Upper lobe of left lung (tissue), 6 donors: Measurements from ENCODE around the gene POLE3. TPM values are rescaled to one million over a fixed set of nuclear protein-coding genes. Genes with fewer than 3 reads are reported as not detected.
"Not testable (repeated sequence)": the region's sequence is repeated elsewhere in the genome, so short reads cannot be mapped to it uniquely, and the experiment has no call there.

Experiments used
- ATAC-seq, 2 donors: fragments of 200-7000 bp; cut with Tn5 transposase; one replicate each; pipeline ENCODE4 v1.9.1; 2022; ENCODE audit warnings: mild to moderate bottlenecking in 2 of 2, moderate library complexity in 2 of 2; ENCODE audit not compliant: low FRiP score in 2 of 2
- DNase-seq, 2 donors: peaks; one replicate each; pipeline ENCODE4 v3.0.0-alpha.2; 2019 to 2020
- H3K27ac ChIP-seq, 4 donors: fragments of 200-600 bp; sonication (generic); one replicate each; pipeline ENCODE4 v1.5.1; 2016 to 2019
- H3K27me3 ChIP-seq, 4 donors: fragments of 200-600 bp; sonication (generic); one replicate each; pipeline ENCODE4 v1.5.1; 2017 to 2019
- H3K36me3 ChIP-seq, 4 donors: fragments of 200-600 bp; sonication (generic); one replicate each; pipeline ENCODE4 v1.5.1; 2016 to 2019
- H3K4me1 ChIP-seq, 4 donors: fragments of 200-600 bp; sonication (generic); one replicate each; pipeline ENCODE4 v1.5.1; 2018 to 2019
- H3K4me3 ChIP-seq, 4 donors: fragments of 200-600 bp; sonication (generic); one replicate each; pipeline ENCODE4 v1.5.1; 2017 to 2019; ENCODE audit warnings: mild to moderate bottlenecking in 2 of 4, moderate library complexity in 1 of 4
- H3K9me3 ChIP-seq, 4 donors: fragments of 200-600 bp; sonication (generic); one replicate each; pipeline ENCODE4 v1.5.1; 2018 to 2019
- EP300 ChIP-seq, 4 donors: sonication (generic); formaldehyde crosslinking; IDR thresholded peaks; one replicate each; pipeline ENCODE4 v1.5.1; 2017; ENCODE audit warnings: antibody characterized with exemption in 4 of 4, control low read depth in 2 of 4
- POLR2A ChIP-seq, 4 donors: fragments of 450-650 bp; IDR thresholded peaks; one replicate each; pipeline ENCODE4 v1.5.1; 2016 to 2017; ENCODE audit warnings: antibody characterized with exemption in 4 of 4, mild to moderate bottlenecking in 2 of 4
- POLR2AphosphoS5 ChIP-seq, 2 donors: sonication (generic); formaldehyde crosslinking; IDR thresholded peaks; one replicate each; pipeline ENCODE4 v1.5.1; 2017; ENCODE audit warnings: antibody characterized with exemption in 2 of 2
- WGBS, 2 donors: methylation state at CpG; one replicate each; pipeline ENCODE4 v1.1.5; 2017 to 2018; 5-methylcytosine and 5-hydroxymethylcytosine counted together
- total RNA-seq, 6 donors: library from RNA; depleted of rRNA in 4 of 6; stranded (reverse); fragments of >200 nt in 4 of 6; gene quantifications; one replicate each; pipeline versions ENCODE4 v1.1.0 to v1.2.1, GENCODE V29; 2016 to 2021
- TF ChIP-seq, protein P1 (sequence below), 6 experiments: fragments of 450-650 bp in 4 of 6; fragments of 200-600 bp in 2 of 6; sonication (generic) in 2 of 6; IDR thresholded peaks; one replicate each; pipeline ENCODE4 v1.5.1; 2016 to 2019; ENCODE audit warnings: antibody characterized with exemption in 6 of 6
- donor health status: DM: no; HTN: no; CAD: no; lungs with moderate emphysema.
- donor health status: DM: no; HTN: yes; CAD: no; lungs with severe emphysema.

Gene POLE3
- total RNA-seq, 6 donors from 2014 or later: 6.4 to 37.1 (median 28.4) TPM

DNA sequence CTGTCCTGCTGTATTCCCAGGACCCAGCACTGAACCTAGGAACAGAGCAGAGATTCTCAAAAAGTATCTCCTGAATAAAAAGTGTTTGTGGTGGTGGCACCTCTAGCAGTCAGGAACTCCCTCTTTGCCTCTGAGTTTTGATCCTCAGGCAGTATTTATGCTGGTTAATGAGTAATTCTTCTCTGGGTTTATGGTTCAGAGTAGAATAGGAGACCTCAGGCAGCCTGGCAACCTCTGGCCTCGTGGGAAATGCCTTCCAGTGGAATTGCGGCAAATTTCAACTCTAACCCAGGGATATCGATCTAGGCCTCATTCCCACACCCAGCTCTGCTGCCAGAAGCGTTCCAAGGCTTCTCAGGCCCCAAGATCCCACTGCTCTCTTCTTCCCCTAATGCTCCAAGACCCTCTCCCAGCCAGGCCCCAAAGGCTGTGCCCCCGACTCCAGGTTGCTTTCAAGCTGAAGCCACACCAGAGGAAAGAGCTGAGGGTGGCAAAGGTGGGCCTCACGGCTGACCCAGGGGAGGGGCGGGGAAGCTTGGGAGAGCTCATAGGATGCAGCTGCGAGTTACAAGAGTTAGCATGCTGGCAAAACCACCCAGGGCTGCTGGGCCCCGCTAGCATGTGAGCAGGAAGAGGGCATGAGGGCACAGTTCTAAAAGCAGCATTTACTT, 22.8 kb downstream of the POLE3 start:
- Histone ChIP-seq H3K27ac (no peak overlapping the region), H3K36me3 (peaks cover 16 to 60% (median 46%) of the 10 kb centered on the region in 4 donors)
- no peak for ATAC-seq

GRCh38 chr9:113386571-113387393, 23.7 kb downstream of the POLE3 start:
- ATAC-seq (no peak), DNase-seq (no peak)
- Histone ChIP-seq H3K36me3 (peaks cover 16 to 51% (median 44%) of the 10 kb centered on the region in 4 donors), H3K4me1 (peaks cover 0 to 4% (median 0%) of the 10 kb centered on the region in 4 donors), H3K27me3 (no peaks in the 10 kb centered on the region), H3K4me3 (no peak overlapping the region), H3K27ac (no peak overlapping the region), H3K9me3 (no peaks in the 10 kb centered on the region)
- 86 to 89% methylated on average over 4 of the region's 4 CpGs for WGBS, 2 donors
- TF ChIP-seq EP300 (IDR thresholded peaks at IDR 0.05) (no peak), POLR2A (IDR thresholded peaks at IDR 0.05) (no peak), POLR2AphosphoS5 (IDR thresholded peaks at IDR 0.05) (no peak)
- TF ChIP-seq, protein P1, sequence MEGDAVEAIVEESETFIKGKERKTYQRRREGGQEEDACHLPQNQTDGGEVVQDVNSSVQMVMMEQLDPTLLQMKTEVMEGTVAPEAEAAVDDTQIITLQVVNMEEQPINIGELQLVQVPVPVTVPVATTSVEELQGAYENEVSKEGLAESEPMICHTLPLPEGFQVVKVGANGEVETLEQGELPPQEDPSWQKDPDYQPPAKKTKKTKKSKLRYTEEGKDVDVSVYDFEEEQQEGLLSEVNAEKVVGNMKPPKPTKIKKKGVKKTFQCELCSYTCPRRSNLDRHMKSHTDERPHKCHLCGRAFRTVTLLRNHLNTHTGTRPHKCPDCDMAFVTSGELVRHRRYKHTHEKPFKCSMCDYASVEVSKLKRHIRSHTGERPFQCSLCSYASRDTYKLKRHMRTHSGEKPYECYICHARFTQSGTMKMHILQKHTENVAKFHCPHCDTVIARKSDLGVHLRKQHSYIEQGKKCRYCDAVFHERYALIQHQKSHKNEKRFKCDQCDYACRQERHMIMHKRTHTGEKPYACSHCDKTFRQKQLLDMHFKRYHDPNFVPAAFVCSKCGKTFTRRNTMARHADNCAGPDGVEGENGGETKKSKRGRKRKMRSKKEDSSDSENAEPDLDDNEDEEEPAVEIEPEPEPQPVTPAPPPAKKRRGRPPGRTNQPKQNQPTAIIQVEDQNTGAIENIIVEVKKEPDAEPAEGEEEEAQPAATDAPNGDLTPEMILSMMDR (IDR thresholded peaks at IDR 0.05): no peak

More for the DNA sequence above, 22.8 kb downstream of the POLE3 start:
- H3K4me3 ChIP-seq: no peak overlapping the region
- WGBS, 2 donors: 75 to 90% methylated on average over 5 to 9 of the region's 9 CpGs
- no peaks in the 10 kb centered on the region for H3K9me3 ChIP-seq
- no peaks in the 10 kb centered on the region for H3K4me1 ChIP-seq
- H3K27me3 ChIP-seq: no peaks in the 10 kb centered on the region
- TF ChIP-seq EP300 (IDR thresholded peaks at IDR 0.05): no peak
- TF ChIP-seq POLR2A (IDR thresholded peaks at IDR 0.05): no peak
- TF ChIP-seq POLR2AphosphoS5 (IDR thresholded peaks at IDR 0.05): no peak
- TF ChIP-seq, protein P1 (IDR thresholded peaks at IDR 0.05): no peak
- DNase-seq: no peak

- WGBS, 2 donors: 68 to 91% methylated on average over 8 of the region's 8 CpGs
- Histone ChIP-seq H3K27me3 (no peaks in the 10 kb centered on the region), H3K9me3 (no peaks in the 10 kb centered on the region), H3K4me3 (no peak overlapping the region), H3K36me3 (peaks cover 0 to 3% (median 0%) of the 10 kb centered on the region in 4 donors), H3K27ac (peak overlapping the region in 2 of 4 donors; percentile 32 to 73), H3K4me1 (peaks cover 0 to 11% (median 1%) of the 10 kb centered on the region in 4 donors)
- ATAC-seq (peak; percentile 28 to 68), DNase-seq (peak in 1 of 2 donors; percentile 70)
- TF ChIP-seq EP300 (IDR thresholded peaks at IDR 0.05) (no peak), POLR2A (IDR thresholded peaks at IDR 0.05) (no peak), POLR2AphosphoS5 (IDR thresholded peaks at IDR 0.05) (no peak)
- TF ChIP-seq, protein P1 (IDR thresholded peaks at IDR 0.05): no peak
These were observed 28.5 kb downstream of the POLE3 start for GRCh38 chr9:113381909-113382411.

DNA sequence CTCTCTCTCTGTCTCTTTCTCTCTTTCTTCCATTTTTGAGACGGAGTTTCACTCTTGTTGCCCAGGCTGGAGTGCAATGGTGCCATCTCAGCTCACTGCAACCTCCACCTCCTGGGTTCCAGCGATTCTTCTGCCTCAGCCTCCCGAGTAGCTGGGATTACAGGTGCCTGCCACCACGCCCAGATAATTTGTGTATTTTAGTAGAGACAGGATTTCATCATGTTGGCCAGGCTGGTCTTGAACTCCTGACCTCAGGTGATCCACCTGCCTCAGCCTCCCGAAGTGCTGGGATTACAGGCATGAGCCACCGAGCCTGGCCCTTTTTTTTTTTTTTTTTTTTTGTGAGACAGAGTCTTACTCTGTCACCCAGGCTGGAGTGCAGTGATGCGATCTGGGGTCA, 29.0 kb downstream of the POLE3 start:
- not testable (repeated sequence) for H3K9me3 ChIP-seq, H3K36me3 ChIP-seq, DNase-seq, H3K27me3 ChIP-seq, H3K4me3 ChIP-seq, ATAC-seq
- Histone ChIP-seq H3K27ac (peak overlapping the region in 2 of 4 donors; percentile 32 to 73), H3K4me1 (peaks cover 0 to 11% (median 1%) of the 10 kb centered on the region in 4 donors)
- WGBS, 2 donors: 72 to 81% methylated on average over 5 to 7 of the region's 7 CpGs

GRCh38 chr9:113380869-113381378, 29.6 kb downstream of the POLE3 start:
- Histone ChIP-seq H3K27ac (no peak overlapping the region), H3K36me3 (no peaks in the 10 kb centered on the region), H3K27me3 (no peaks in the 10 kb centered on the region), H3K9me3 (no peaks in the 10 kb centered on the region), H3K4me3 (no peak overlapping the region), H3K4me1 (peaks cover 0 to 11% (median 3%) of the 10 kb centered on the region in 4 donors)
- no peak for TF ChIP-seq EP300 (IDR thresholded peaks at IDR 0.05)
- TF ChIP-seq, protein P1 (IDR thresholded peaks at IDR 0.05): no peak
- TF ChIP-seq POLR2AphosphoS5 (IDR thresholded peaks at IDR 0.05): no peak
- no peak for TF ChIP-seq POLR2A (IDR thresholded peaks at IDR 0.05)
- 50 to 55% methylated on average over 1 of the region's 1 CpG for WGBS, 2 donors
- ATAC-seq (no peak), DNase-seq (no peak)

GRCh38 chr9:113379829-113380210, 30.7 kb downstream of the POLE3 start:
- not testable (repeated sequence) for H3K4me3 ChIP-seq, H3K27me3 ChIP-seq, H3K27ac ChIP-seq, ATAC-seq, H3K9me3 ChIP-seq, DNase-seq, H3K36me3 ChIP-seq
- 89 to 95% methylated on average over 2 of the region's 2 CpGs for whole genome bisulfite sequencing, 2 donors
- peaks cover 4 to 21% (median 9%) of the 10 kb centered on the region in 4 donors for H3K4me1 ChIP-seq

DNA sequence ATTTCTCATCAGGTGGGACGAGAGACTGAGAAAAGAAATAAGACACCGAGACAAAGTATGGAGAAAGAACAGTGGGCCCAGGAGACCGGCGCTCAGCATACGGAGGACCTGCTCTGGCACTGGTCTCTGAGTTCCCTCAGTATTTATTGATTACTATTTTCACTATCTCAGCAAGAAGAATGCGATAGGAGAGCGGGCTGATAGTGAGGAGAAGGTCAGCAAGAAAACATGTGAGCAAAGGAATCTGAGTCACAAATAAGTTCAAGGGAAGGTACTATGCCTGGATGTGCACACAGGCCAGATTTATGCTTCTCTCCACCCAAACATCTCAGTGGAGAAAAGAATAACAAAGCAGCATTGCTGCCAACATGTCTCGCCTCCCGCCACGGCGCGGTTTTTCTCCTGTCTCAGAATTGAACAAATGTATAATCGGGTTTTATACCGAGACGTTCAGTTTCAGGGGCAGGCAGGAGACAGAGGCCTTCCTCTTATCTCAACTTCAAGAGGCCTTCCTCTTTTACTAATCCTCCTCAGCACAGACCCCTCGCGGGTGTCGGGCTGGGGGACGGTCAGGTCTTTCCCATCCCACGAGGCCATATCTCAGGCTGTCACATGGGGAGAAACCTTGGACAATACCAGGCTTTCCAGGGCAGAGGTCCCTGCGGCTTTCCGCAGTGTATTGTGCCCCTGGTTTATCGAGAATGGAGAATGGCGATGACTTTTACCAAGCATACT, 31.2 kb downstream of the POLE3 start:
- H3K27ac ChIP-seq, H3K36me3 ChIP-seq, H3K9me3 ChIP-seq, H3K27me3 ChIP-seq, ATAC-seq, DNase-seq, H3K4me3 ChIP-seq: not testable (repeated sequence)
- 76 to 77% methylated on average over 20 to 24 of the region's 24 CpGs for WGBS, 2 donors
- H3K4me1 ChIP-seq: peaks cover 4 to 23% (median 9%) of the 10 kb centered on the region in 4 donors
